Stimulated activated naive CD4-positive, alpha-beta T cell treated with Interleukin-2 at 50 U/mL for 16 hours (primary cell): ENCODE results near the gene MRPS18A.
"Not testable (repeated sequence)": the region's sequence is repeated elsewhere in the genome, so short reads cannot be mapped to it uniquely, and the experiment has no call there.

Experiments
- DNase-seq: peaks from one replicate; lab custom pipeline; 2025; lab: John Stamatoyannopoulos, UW

The MRPS18A gene

DNA sequence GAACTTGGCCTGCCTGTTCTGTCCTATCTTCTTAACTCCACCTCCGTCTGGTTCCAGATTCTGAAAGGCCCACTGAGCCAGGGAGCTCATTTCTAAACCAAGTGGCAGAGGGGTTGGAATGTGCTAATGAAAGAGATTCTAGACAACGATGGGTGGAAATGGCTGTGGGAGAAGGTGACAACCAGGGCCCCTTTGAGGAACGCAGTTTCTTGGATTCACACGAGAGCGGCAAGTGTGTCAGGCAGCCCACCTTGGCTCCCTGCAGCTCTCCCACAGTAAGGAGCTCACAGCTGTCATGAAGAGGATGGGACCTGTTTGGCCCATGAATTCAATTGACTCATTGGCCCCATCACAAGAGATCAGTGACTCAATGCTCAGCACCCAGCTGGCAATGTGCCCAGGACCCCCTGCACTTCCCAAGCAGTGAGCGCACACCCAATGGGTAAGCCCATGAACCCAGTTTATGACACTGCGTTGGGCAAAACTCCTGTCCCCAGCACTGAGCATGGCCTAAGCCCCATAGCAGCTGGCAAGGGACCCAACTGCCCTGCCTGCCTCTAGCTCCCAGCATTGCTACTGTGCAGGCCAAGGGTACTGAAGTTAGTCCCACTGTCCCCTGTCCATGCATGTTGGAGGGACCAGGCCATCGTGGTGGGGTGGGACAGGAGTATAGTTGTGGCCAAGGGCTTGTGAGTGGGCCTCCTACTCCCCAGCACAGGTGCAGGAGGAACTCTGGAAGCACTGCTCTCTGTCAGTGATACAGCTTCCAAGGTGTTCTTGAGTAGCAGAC, 16.4 kb downstream of the MRPS18A start:
- no peak for DNase-seq

DNA sequence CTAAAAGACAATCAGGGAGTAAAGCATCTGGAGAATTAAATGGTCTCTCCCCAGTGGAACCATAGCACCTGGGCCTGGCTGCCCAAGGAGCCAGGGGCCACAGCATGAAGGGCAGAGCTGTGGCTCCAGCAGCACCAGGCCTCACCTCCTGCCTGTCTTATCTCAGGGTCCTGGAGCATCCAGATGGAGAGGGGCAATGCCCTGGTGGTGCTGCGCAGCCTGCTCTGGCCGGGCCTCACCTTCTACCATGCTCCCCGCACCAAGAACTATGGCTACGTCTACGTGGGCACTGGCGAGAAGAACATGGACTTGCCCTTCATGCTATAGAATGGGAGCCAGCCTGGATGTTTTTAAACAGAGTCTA, 17.0 kb downstream of the MRPS18A start:
- no peak for DNase-seq

DNA sequence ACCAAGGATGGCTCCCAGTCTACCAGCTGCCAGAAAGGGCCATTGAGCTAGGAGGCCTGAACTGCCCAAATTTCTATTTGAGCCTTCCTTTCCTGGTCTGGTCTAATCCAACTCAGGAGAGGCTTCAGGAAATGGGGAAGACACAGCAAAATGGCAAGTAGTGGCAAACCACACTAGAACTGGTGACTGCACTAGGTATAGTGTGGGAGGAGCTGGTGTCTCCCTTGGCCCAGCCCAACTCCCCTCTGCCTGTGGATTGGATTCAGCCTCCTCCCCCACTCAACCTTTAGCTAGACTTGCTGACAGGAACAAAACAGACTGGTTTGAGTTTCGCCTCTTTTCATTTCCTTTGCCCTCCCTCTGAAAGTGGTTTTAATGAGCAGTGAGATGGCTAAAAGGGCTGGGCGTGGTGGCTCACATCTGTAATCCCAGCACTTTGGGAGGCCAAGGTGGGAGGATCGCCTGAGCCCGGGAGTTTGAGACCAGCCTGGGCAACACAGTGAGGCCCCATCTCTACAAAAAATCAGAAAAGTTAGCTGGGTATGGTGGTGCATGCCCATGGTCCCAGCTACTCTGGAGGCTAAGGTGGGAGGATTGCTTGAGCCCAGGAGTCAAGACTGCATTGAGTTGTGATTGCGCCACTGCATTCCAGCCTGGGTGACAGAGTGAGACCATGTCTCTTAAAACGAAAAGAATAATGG, 17.5 kb downstream of the MRPS18A start:
- peak; percentile 14 for DNase-seq

DNA sequence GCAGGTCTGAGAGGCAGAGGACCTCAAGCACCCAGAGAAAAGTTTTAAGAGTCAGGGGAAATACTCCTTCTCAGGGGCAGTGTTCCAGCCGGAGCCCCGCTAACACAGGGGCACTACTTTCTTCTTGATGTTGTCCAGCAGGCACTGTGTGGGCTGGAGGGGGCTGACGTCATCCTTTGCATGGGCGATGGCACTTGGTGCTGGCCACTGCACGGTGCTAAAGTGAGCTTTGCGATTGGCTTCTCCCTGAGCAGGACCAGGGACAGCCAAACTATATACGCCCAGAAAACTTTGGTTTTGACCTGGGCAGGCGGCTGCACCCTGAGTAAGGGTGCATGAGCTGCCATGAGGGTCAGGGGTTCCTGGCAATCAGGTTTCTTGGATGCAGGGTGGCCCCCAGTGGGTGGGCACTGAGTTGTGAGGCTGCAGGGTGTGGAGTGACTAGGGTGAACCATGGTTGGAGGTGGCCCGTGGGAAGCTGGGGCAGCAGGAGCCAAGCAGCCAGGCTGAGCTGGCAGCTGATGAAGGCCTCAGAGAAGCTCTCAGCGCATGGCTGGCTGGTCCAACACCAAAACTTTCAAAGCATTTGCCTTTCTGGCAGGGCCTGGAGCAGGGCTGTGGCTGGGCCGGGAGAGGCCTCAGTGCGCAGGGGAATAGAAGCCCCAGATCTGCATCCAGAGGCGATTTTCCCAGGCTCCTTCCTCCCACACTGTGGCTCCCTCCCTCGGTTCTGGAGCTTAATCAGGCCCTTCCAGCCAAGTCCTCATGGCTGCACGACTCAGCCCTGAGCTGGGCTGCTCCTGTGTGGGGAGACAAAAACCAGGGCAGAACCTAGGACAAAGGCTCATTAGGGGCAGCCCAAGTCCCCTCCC, 18.3 kb downstream of the MRPS18A start:
- DNase-seq, result no peak

DNA sequence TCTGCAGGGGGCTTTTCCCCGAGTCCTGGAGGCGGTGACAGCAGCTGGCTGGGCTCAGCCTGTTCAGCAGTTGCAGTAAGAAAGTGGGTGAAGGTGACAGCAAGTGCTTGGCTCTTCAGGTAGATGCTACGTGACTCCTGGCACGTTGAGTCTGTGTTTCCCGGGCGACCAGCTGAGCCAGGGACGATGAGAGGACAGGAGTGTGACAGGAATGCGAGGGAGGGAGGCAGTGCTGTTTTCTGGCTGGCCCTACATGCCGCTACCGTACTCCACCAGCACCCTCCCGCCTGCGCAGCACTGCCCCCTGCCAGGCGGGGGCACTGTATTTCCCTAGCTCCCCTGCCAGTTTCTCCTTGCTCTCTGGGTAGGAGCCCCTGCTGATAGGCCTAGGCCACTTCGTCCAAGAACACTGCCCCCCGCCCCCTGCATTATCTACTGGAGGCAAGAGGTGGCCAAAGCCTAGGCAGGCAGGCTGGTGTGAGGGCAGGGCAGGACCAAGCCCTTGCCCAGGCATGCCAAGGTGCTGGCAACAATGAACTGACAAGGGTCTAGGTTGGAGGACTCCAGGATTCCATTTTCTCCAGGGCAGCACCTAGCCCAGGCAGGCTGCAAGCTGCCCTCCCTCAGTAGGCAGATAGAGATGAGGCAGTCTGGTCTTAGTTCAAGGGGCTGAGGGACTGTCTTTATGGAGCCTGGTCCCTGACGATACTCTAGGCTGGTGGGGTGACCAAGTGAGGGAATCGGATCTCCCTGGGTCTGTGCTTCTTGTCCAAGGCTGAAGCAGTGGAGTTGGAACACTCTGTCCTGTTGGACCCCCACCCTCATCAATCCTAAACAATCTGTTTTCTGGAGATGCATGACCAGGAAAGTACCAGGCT, 19.2 kb downstream of the MRPS18A start:
- DNase-seq, result peak; percentile 3

DNA sequence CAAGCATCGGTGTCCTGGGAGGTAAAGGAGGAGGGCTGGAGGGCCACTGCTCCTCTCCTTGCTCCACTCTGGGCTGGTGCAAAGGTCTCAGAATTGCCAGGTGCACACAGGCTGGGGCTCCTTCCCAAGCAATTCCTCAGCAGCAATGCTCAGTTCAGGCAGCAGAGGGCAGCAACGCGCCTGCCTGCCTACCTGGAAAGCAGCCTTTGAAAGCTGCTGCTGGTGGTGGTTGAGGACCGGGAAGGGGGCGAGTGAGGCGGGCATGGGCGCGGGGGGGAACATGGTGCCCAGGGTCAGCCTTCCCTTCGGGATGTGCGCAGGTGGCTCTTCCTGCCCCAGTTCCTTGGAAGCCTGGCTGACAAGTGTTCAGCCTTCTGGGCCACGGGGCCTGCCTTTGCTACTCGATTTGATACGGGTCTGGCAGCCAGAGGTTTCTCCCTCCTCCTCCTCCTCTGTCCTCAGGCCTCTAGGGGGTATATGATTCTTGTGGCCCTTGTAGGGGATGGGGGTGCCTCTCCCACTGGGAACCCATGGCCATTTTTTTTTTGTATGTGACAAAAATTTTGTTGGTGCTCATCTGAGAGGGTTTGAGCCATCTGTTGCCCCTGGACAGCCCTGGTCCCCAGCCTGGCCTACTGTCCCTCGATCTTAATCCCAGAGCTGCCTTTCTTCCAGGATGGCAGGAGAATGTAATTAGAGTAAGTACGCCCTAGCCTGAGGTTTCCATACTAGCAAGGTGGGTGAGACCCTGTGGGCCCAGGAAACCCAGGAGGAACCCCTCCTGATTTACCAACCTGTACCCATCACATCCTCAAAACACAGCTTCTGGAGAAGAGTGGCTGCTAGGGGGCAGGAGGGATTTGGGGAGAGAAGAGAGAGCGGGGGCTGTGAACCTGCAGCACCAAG, 20.1 kb downstream of the MRPS18A start:
- DNase-seq, result peak; percentile 76

DNA sequence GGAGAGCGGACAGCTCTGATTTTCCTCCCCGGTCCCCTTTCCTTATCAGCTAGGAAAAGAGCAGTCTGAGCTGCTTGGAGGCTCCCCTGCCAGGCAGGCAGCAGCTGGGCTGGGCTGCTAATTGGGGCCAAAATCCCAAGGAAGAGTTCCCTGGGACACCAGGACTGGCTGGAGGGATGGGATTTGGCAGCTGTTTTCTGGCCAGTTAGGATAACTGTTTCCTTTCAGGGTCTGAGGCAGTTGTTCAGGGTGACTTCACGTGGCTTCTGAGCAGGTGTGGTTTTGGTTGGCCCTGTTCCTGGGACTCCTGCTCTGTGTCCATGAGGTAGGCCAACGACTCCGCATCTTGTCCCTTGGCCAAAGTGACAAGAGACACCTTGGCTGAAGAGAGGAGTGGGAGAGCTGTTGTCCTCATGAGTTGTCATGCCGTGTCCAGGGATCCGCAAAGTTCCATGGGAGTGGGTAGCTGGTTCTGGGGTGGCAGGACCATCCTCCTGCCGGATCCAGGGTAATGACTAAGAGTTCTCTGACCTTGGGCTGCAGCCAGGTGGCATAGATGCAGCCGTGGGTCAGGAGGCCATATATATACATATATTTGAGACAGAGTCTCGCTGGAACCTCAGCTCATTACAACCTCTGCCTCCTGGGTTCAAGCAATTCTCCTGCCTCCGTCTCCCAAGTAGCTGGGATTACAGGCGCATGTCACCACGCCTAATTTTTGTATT, 21.2 kb downstream of the MRPS18A start:
- no peak for DNase-seq

DNA sequence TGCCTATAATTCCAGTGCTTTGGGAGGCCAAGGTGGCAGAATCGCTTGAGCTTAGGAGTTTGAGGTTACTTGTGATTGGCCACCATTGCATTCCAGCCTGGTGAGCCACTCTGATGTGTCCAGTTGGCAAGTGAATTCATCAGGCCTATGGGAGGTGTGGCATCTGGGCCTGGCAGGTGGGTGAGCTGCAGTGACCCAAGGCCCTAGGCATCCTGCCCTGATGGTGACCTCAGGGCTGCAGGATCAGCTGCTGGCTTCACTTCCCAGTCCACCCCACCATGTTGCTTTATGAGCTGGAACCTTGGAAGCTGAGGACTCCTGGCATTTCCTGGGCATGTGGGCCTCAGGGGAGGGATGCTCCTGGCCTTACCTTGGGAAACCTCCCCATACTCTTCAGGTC, 22.2 kb downstream of the MRPS18A start:
- DNase-seq, result no peak

DNA sequence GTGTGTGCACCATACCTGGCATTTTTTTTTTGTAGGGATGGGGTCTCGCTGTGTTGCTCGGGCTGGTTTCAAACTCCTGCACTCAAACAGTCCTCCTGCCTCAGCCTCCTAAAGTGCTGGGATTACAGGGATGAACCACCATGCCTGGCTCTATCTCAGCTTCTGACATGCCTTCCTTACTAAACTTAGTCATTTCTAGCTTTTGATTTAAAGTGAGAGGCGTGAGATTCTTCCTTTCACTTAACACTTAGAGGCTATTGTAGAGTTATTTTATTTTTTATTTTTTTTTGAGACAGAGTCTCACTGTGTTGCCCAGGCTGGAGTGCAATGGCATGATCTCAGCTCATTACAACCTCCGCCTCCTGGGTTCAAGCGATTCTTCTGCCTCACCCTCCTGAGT, 24.6 kb downstream of the MRPS18A start:
- not testable (repeated sequence) for DNase-seq

DNA sequence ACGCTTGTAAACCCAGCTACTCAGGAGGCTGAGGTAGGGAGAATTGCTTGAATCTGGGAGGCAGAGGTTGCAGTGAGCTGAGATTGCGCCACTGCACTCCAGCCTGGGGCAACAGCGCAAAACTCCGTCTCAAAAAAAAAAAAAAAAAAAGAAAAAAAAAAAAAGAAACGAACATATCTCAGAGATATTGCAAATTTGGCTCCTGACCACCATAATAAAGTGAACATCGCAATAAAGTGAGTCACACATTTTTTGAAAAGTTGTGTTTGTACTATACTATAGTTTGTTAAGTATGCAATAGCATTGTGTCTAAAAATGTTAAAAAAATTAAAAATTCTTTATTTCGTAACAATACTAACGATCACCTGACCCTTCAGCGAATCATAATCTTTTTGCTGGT, 29.4 kb downstream of the MRPS18A start:
- DNase-seq, result no peak

DNA sequence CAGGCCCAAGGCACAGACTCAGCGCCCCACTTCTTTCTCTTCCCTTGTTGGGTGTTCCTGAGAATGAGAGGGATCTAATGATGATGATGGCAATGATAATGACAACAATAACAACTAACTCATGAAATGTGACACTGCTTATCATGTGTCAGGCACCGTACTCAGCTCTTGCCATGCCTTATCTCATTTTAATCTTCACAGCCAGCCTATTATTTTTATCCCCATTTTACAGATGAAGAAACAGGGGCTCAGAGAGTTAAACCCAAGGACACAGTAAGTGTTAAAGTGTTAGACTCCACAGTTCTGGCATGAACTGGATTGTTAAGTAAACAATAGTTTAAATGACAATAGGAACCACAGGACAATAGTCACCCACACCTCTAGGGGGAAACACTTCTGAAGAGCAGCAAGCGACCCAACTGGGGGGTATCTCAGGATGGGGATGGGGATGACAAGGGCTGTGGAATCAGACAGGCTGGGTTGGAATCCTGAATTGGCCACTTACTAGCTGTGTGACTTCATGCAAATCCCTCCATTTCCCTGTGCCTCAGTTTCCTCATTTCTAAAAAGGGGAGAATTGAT, 30.3 kb downstream of the MRPS18A start:
- no peak for DNase-seq

DNA sequence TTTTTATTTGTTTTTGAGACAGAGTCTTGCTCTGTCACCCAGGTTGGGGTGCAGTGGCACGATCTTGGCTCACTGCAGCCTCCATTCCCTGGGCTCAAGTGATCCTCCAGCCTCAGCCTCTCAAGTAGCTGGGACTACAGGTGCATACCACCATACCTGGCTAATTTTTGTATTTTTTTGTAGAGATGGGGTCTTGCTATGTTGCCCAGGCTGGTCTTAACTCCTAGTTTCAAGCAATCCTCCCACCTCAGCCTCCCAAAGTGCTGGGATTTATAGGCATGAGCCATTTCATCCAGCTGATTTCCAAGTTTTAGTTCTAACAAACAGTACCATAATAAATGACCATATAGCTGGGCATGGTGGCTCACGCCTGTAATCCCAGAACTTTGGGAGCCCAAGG, 34.8 kb downstream of the MRPS18A start:
- DNase-seq, result not testable (repeated sequence)

DNA sequence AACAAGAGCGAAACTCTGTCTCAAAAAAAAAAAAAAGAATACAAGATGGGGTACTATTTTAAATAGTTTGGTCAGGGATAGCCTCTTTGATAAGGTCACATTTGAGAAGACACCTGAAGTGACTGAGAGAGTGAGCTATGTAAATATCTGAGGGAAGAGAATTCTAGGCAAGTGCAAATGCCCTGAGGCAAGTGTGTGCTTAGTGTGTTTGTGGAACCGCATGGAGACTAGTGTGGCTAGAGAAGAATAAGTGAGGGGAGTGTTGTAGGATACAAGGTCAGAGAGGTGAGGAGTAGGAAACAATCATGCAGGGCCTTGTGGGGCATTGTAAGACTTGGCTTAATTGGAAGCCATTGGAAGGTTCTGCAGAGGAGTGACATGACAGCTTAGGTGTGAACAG, 39.3 kb downstream of the MRPS18A start:
- no peak for DNase-seq

DNA sequence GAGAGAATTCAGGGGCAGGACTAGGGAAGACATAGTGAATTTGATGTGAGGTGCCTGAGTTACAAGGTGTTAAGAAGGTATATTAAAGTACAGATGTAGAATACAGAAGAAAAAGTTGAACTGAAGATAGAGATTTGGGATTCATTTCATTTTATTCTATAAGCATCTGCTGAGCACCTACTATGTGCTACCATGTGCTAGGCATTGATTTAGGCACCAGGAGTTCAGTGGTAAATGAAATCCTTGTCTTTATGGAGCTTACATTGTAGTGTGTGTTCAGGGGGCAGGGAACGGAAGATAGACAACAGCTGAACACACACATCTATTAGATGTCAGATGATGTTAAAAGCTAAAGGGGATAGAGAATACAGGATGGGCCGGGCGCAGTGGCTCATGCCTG, 40.0 kb downstream of the MRPS18A start:
- DNase-seq, result no peak

DNA sequence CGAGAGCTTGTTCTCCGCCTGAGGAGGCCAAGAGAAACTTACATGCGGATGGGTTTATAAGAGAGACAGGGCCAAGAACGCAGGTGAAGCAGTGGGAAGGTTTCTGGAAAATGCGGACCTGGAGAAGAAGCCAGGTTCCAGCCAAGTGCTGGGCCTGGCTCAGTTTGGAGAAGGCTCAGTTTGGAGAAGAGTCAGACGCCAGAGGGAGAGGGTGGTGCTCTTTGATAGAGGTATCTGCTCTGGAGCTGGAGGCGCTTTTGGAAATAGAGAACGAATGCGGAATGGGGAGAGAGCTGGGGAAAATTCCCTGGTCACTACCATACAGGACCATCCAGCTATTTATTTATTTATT, 42.0 kb downstream of the MRPS18A start:
- DNase-seq, result no peak

DNA sequence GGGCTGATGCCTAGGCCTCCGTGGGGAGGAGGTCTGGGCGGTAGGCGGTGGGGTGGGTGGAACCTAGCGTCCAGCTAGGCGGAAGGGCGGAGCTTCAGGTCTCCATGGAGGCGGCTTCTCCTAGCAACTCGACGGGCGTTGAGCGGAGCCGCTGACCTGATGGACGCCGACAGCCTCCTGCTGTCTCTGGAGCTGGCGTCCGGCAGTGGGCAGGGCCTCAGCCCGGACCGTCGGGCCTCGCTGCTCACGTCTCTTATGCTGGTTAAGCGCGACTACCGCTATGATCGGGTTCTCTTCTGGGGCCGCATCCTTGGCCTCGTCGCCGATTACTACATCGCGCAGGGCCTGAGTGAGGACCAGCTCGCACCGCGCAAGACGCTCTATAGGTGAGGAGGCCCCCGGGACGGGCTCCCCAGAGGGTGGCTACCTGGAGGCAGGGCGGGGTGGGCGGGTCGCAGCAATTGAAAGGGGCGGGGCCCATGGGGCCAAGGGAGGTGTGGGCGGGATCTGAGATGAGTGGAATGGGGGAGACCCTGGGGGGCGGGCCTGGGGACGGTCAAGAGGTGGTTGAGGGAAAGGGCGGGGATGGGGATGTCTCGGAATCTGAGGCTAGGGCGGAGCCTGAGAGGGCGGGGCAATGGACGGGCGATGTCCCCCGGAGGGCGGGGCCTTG, 42.5 kb downstream of the MRPS18A start, which contains the start of gene RSPH9:
Gene RSPH9, plus strand, starts transcription at position 97 of the 673 bp plus-strand sequence. Its CDS starts 63 bp downstream, at position 160.
- peak; percentile 64 for DNase-seq

DNA sequence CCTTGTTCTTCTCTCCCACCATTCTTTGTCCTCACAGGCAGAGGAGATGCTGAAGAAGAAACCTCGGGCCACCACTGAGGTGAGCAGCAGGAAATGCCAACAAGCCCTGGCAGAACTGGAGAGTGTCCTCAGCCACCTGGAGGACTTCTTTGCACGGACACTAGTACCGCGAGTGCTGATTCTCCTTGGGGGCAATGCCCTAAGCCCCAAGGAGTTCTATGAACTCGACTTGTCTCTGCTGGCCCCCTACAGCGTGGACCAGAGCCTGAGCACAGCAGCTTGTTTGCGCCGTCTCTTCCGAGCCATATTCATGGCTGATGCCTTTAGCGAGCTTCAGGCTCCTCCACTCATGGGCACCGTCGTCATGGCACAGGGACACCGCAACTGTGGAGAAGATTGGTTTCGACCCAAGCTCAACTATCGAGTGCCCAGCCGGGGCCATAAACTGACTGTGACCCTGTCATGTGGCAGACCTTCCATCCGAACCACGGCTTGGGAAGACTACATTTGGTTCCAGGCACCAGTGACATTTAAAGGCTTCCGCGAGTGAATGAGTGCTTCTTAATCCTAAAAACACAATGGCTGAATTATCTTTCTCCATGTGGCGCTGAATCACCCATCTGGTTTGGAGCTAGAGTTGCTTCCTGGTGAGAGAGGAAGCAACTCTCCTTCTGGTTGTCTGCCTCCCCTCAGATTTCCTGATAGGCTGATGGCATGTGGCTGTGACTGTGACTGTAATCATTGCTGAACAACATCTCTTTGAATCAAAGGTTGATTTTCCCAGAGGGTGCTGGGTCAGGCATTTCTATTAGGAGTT, 47.4 kb downstream of the MRPS18A start:
- DNase-seq, result no peak

DNA sequence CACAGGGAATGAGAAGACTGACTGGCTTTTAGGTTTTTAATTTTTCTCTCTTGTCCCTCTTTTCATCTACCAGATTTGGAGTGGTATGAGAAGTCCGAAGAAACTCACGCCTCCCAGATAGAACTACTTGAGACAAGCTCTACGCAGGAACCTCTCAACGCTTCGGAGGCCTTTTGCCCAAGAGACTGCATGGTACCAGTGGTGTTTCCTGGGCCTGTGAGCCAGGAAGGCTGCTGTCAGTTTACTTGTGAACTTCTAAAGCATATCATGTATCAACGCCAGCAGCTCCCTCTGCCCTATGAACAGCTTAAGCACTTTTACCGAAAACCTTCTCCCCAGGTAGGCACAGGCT, 51.3 kb downstream of the MRPS18A start:
- DNase-seq, result no peak
